PC-9 (cell line): Measurements from ENCODE around the gene SRGAP1. TPM values are rescaled to one million over a fixed set of nuclear protein-coding genes. Genes with fewer than 3 reads are reported as not detected.

ENCODE experiments used
- BruUV-seq: library from RNA; stranded (reverse); fragments of 400-500 nt; replicated peaks from 2 replicates; lab custom pipeline; 2021; lab: Mats Ljungman, UMichigan
- CTCF ChIA-PET: fragments of 300-600 bp; sonication (Branson Sonifier 250); formaldehyde crosslinking; loops from one replicate; lab custom pipeline; 2022; ENCODE audit warnings: antibody characterized with exemption; lab: Charles Lee
- POLR2A ChIA-PET: fragments of 300-600 bp; sonication (Branson Sonifier 250); formaldehyde crosslinking; loops from one replicate; lab custom pipeline; 2022; ENCODE audit warnings: antibody characterized with exemption; ENCODE audit not compliant: unreplicated experiment; lab: Charles Lee
- DNase-seq, 2 experiments: peaks; one replicate each; pipeline versions ENCODE4 v3.0.0 to v3.0.0-alpha.2; 2015 to 2022; ENCODE audit warnings: mixed read lengths in 1 of 2
- H2AFZ ChIP-seq: fragments of 200-600 bp; sonication (generic); 2 replicates; pipeline ENCODE4 v1.8.1; 2017; ENCODE audit warnings: antibody characterized with exemption
- H3F3A ChIP-seq: fragments of 200-600 bp; sonication (generic); 2 replicates; pipeline ENCODE4 v1.8.1; 2017; ENCODE audit warnings: antibody characterized with exemption, mild to moderate bottlenecking, low read depth; ENCODE audit not compliant: insufficient read depth
- H3K27ac ChIP-seq: fragments of 200-600 bp; sonication (generic); 2 replicates; pipeline ENCODE4 v1.6.1; 2016; ENCODE audit warnings: mixed run types
- H3K27me3 ChIP-seq: fragments of 200-600 bp; sonication (generic); 2 replicates; pipeline ENCODE4 v1.6.1; 2016; ENCODE audit warnings: low read depth, mixed run types; ENCODE audit not compliant: insufficient read depth
- H3K36me3 ChIP-seq: fragments of 200-600 bp; sonication (generic); 2 replicates; pipeline ENCODE4 v1.6.1; 2016; ENCODE audit warnings: low read depth, mixed run types
- H3K4me1 ChIP-seq: fragments of 200-600 bp; sonication (generic); replicated peaks from 2 replicates; pipeline ENCODE4 v1.6.1; 2016; ENCODE audit warnings: mixed run types; ENCODE audit not compliant: insufficient read depth
- H3K4me2 ChIP-seq: fragments of 200-600 bp; sonication (generic); 2 replicates; pipeline ENCODE4 v1.6.1; 2017; ENCODE audit warnings: mixed run types
- H3K4me3 ChIP-seq: fragments of 200-600 bp; sonication (generic); 2 replicates; pipeline ENCODE4 v1.6.1; 2016; ENCODE audit warnings: mixed run types
- H3K79me2 ChIP-seq: fragments of 200-600 bp; sonication (generic); 2 replicates; pipeline ENCODE4 v1.6.1; 2017; ENCODE audit warnings: low read depth, mixed run types
- H3K9me2 ChIP-seq: fragments of 200-600 bp; sonication (generic); 2 replicates; pipeline ENCODE4 v1.8.1; 2017; ENCODE audit warnings: mild to moderate bottlenecking; ENCODE audit not compliant: insufficient read depth
- H3K9me3 ChIP-seq: fragments of 200-600 bp; sonication (generic); 2 replicates; pipeline ENCODE4 v1.8.1; 2016; ENCODE audit warnings: low read depth; ENCODE audit not compliant: insufficient read depth
- H4K20me1 ChIP-seq: fragments of 200-600 bp; sonication (generic); 2 replicates; pipeline ENCODE4 v1.8.1; 2017; ENCODE audit not compliant: insufficient read depth
- EZH2 ChIP-seq: fragments of 200-600 bp; sonication (generic); IDR thresholded peaks from 2 replicates; pipeline ENCODE4 v1.8.0; 2017; ENCODE audit warnings: antibody characterized with exemption, low read depth
- intact Hi-C: fragments of 100-400 bp; cut with micrococcal nuclease; formaldehyde crosslinking; loops from one replicate; pipeline ENCODE4 v1.10.0; 2022; ENCODE audit not compliant: unreplicated experiment
- total RNA-seq: library from RNA; stranded (reverse); gene quantifications from 2 replicates; pipeline ENCODE4 v1.2.3, GENCODE V29; 2021
- TF ChIP-seq, protein P1 (sequence below): fragments of 200-600 bp; sonication (generic); conservative IDR thresholded peaks from 2 replicates; pipeline ENCODE4 v1.6.1; 2017; ENCODE audit warnings: mixed run types, antibody characterized with exemption, mild to moderate bottlenecking, moderate library complexity

The SRGAP1 gene
- total RNA-seq, 1 experiment from 2014 or later, result 24.5 TPM

DNA sequence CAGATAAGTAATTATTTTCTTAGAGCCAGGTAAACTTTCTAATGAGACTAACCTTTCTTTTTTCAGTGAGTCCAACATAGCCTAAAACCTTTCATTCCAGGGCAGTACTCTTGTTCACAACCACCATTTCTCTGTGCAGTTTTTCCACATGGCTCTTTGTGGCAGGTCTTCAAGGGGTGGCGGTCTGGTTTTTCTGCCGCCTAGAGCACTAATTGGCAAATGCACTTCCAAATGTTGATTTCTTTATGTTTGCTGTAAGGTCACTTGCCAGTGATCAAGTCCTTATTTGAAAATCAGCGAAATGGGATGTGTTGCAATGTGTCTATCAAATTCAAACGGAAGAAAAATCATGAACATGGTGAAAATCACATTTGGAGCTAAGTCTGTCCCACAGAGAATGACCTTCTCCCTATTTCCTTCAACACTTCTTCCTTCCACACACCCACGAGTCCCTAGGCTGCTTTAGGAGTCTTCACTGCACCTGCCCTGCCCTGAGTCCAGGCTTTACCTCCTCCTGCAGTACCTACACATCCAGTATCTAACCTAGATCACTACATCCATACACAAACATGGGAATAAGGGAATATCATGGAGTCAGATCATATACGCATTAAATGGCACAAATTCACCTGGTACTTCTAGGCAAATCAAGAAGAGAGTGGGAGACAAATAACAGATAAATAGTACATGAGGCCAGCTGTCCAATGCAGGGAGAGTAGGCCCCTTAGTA is 1.9 kb downstream of the SRGAP1 start:
- H4K20me1 ChIP-seq, result no peaks in the 10 kb centered on the region
- BruUV-seq, result no TSS peak
- H3K9me2 ChIP-seq, result no peaks in the 10 kb centered on the region
- H3F3A ChIP-seq, result peaks cover 16% of the 10 kb centered on the region
- H3K27ac ChIP-seq, result peak overlapping the region; percentile 65
- H3K36me3 ChIP-seq, result no peaks in the 10 kb centered on the region
- H3K9me3 ChIP-seq, result no peaks in the 10 kb centered on the region
- H3K4me1 ChIP-seq, result peaks cover 49% of the 10 kb centered on the region
- TF ChIP-seq, protein P1, sequence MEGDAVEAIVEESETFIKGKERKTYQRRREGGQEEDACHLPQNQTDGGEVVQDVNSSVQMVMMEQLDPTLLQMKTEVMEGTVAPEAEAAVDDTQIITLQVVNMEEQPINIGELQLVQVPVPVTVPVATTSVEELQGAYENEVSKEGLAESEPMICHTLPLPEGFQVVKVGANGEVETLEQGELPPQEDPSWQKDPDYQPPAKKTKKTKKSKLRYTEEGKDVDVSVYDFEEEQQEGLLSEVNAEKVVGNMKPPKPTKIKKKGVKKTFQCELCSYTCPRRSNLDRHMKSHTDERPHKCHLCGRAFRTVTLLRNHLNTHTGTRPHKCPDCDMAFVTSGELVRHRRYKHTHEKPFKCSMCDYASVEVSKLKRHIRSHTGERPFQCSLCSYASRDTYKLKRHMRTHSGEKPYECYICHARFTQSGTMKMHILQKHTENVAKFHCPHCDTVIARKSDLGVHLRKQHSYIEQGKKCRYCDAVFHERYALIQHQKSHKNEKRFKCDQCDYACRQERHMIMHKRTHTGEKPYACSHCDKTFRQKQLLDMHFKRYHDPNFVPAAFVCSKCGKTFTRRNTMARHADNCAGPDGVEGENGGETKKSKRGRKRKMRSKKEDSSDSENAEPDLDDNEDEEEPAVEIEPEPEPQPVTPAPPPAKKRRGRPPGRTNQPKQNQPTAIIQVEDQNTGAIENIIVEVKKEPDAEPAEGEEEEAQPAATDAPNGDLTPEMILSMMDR, result no peak; the same call in 1 of the 2 replicates
- no peak for TF ChIP-seq EZH2
- intact Hi-C loops, result loop anchor here (5.0 to 10.0 kb wide), 5 partner anchors 56 to 276 kb away; no protein-coding TSS in a partner anchor
- H2AFZ ChIP-seq, result no peak overlapping the region
- no peaks in the 10 kb centered on the region for H3K27me3 ChIP-seq
- DNase-seq, result peak in 1 of 2 experiments; percentile 45
- peak overlapping the region; percentile 97 for H3K4me3 ChIP-seq
- peak overlapping the region; percentile 85 for H3K4me2 ChIP-seq
- H3K79me2 ChIP-seq, result peaks cover 73% of the 10 kb centered on the region
- ChIA-PET CTCF (no interaction called here), POLR2A (interaction anchor here (0.6 kb wide), 1 partner anchor 107 kb away, joined by 5 read pairs; no protein-coding TSS in a partner anchor)

DNA sequence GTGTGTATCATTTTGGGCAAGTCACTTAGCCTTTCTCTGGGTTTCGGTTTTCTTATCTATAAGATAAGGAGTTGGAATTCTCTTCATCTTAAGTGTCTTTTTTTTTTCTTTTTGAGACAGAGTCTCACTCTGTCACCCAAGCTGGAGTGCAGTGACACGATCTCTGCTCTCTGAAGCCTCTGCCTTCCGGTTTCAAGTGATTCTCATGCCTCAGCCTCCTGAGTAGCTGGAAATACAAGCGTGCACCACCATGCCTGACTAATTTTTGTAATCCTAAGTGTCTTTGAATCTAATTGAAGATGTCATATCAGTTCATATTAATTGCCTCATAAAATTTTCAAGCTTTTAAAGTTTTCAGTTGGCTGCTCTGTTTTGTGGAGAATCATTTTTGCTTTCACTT is 4.0 kb downstream of the SRGAP1 start:
- Histone ChIP-seq H3K36me3 (0 out of 2 replicates have a peak, but pooled peaks cover 8% of the 10 kb centered on the region), H3F3A (peaks cover 12% of the 10 kb centered on the region), H3K4me3 (no peak overlapping the region), H3K27me3 (no peaks in the 10 kb centered on the region), H3K4me2 (peak overlapping the region; percentile 55), H3K9me2 (no peaks in the 10 kb centered on the region), H3K27ac (no peak overlapping the region), H3K9me3 (no peaks in the 10 kb centered on the region), H4K20me1 (no peaks in the 10 kb centered on the region), H3K79me2 (peaks cover 93% of the 10 kb centered on the region), H2AFZ (no peak overlapping the region), H3K4me1 (peaks cover 53% of the 10 kb centered on the region)
- ChIA-PET POLR2A (no interaction called here), CTCF (no interaction called here)
- intact Hi-C loops, result loop anchor here (5.0 to 10.0 kb wide), 5 partner anchors 54 to 274 kb away; no protein-coding TSS in a partner anchor
- TF ChIP-seq EZH2, result no peak
- TF ChIP-seq, protein P1, result no peak
- no TSS peak for BruUV-seq
- no peak for DNase-seq

DNA sequence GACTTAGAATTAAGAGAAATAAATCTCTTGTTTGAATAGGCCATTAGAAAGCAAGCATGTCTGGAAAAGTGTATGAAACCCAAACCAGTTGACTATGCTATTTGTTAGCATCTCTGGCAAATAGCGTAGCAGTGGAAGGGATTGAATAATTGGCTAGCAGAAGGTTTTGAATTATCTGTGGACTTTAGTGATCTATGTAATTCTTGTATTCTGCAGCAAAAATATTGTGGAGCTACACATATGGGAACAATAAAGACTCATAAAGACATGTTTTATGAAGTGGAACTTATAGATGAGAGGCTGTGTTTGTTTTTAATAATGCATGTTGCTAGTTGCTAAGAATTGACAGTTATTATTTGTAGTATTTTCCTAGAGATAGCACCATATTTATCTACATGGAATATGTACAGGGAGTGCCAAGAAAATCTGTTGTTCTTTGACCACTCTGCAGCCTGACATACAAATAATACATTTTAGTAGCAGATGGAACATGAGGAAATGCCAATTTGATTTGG is 4.7 kb downstream of the SRGAP1 start:
- no peak for DNase-seq
- peaks cover 53% of the 10 kb centered on the region for H3K4me1 ChIP-seq
- intact Hi-C loops, result loop anchor here (5.0 to 10.0 kb wide), 5 partner anchors 53 to 273 kb away; no protein-coding TSS in a partner anchor
- CTCF ChIA-PET, result no interaction called here
- POLR2A ChIA-PET, result interaction anchor here (0.6 kb wide), 1 partner anchor 68 kb away, joined by 3 read pairs; no protein-coding TSS in a partner anchor
- no peaks in the 10 kb centered on the region for H3K9me2 ChIP-seq
- H3K27ac ChIP-seq, result no peak overlapping the region
- no peak for TF ChIP-seq EZH2
- TF ChIP-seq, protein P1, result no peak
- H3K27me3 ChIP-seq, result no peaks in the 10 kb centered on the region
- no peak overlapping the region for H2AFZ ChIP-seq
- peak overlapping the region; percentile 55 for H3K4me2 ChIP-seq
- no peaks in the 10 kb centered on the region for H4K20me1 ChIP-seq
- H3K4me3 ChIP-seq, result no peak overlapping the region
- H3F3A ChIP-seq, result peaks cover 12% of the 10 kb centered on the region; the same call in 1 of the 2 replicates
- H3K9me3 ChIP-seq, result no peaks in the 10 kb centered on the region
- no TSS peak for BruUV-seq
- H3K79me2 ChIP-seq, result peaks cover 99% of the 10 kb centered on the region
- 0 out of 2 replicates have a peak, but pooled peaks cover 8% of the 10 kb centered on the region for H3K36me3 ChIP-seq
